GM19035 (cell line): ENCODE data around the gene STARD6.
"Not testable (repeated sequence)": the region's sequence is repeated elsewhere in the genome, so short reads cannot be mapped to it uniquely, and the experiment has no call there.

Experiments
- ATAC-seq: cut with Tn5 transposase; IDR thresholded peaks from one replicate; pipeline ENCODE4 v1.9.1; 2021; ENCODE audit not compliant: unreplicated experiment

STARD6 gene

DNA sequence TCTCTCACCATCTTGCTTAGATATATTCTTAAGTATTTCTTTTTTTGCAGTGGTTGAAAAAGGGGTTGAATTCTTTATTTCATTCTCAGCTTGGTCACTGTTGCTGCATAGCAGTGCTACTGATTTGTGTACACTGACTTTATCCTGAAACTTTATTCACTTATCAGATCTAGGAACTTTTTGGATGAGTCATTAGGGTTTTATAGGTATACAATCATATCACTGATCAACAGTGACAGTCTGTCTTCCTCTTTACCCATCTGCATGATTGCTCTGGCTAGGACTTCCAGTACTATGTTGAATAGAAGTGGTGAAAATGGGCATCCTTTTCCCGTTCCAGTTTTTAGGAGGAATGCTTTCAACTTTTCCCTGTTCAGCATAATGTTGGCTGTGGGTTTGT, 6.5 kb downstream of the STARD6 start:
- no peak for ATAC-seq

DNA sequence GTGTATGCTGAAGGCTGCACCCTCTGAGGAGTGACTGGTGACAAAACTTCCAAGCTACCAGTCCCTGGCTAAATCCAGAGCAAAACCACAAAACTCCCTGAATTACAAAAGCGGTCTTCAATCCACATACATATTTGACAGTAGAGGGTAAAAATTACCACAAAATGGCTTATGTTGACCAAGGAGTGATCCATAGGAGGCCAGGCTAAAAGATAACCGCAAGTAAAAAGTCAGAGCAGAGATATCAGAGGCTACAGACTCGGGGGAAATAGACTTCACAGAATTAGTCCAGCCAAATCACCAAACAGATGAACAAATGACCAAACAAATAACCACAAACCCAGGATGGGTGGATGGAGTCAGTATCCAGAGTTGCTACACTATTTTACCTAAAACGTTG, 19.4 kb downstream of the STARD6 start:
- no peak for ATAC-seq

GRCh38 chr18:54335638-54336173, 22.0 kb downstream of the STARD6 start:
- no peak for ATAC-seq

GRCh38 chr18:54330768-54331548, 26.7 kb downstream of the STARD6 start:
- no peak for ATAC-seq

GRCh38 chr18:54329787-54330186, 27.9 kb downstream of the STARD6 start:
- no peak for ATAC-seq

DNA sequence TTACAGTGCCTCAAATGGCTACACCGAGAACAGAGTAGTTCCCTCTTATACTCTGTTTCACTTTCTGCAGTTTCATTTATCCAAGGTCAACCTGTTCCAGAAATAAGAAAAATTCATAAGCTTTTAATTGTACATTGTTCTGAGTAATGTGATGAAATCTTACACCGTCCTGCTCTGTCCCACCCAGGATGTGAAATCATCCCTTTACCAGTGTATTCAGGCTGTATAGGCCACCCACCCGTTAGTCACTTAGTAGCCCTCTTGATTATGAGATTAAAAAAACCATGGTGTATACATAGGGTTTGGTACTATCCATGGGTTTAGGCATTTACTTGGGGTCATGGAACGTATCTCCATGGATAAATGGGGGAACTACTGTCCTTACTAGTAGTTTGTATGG, 29.8 kb downstream of the STARD6 start:
- ATAC-seq: no peak

GRCh38 chr18:54323970-54324369, 33.7 kb downstream of the STARD6 start:
- ATAC-seq: no peak

GRCh38 chr18:54323561-54323960, 34.1 kb downstream of the STARD6 start:
- no peak for ATAC-seq

GRCh38 chr18:54316071-54316820, 41.4 kb downstream of the STARD6 start:
- no peak for ATAC-seq

DNA sequence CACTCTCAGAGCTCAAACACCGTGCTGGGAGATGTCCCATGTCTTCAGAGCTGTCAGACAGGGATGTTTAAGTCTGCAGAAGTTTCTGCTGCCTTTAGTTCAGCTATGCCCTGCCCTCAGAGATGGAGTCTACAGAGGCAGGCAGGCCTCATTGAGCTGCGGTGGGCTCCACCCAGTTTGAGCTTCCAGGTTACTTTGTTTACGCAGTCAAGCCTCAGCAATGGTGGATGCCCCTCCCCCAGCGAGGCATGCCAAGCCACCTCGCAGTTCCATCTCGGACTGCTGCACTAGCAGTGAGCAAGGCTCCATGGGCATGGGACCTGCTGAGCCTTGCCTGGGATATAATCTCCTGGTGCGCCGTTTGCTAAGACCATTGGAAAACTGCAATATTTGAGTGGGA, 48.1 kb downstream of the STARD6 start:
- not testable (repeated sequence) for ATAC-seq

DNA sequence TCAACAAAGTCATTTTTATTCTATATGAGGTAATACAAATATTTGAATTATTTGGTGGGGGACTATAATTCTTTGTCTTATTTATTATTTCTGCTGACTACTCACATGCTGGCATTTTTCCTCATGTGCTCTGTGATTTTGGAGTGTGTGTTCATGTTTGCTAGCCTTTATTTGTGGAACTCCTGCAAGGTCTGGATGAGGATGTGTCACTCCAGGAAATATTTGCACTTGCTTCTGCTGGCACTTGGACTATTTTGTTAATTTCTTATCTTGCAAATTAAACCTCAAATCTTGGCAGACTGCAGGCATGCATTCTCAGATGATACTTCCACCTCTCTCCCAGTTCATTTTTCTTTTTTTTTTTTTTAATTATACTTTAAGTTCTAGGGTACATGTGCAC, 54.2 kb downstream of the STARD6 start:
- ATAC-seq: no peak

DNA sequence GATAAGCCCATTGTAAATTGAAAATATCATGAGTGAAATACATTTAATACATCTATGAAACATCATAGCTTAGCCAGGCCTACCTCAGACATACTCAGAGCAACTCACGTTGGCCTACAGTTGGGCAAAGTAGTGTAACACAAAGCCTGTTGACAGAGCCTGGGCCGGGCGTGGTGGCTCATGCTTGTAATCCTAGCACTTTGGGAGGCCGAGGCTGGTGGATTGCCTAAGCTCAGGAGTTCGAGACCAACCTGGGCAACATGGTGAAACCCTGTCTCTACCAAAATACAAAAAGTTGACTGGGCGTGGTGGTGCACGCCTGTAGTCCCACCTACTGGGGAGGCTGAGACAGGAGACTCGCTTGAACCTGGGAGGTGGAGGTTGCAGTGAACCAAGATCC, 58.7 kb downstream of the STARD6 start:
- not testable (repeated sequence) for ATAC-seq

GRCh38 chr18:54296062-54296461, 61.6 kb downstream of the STARD6 start:
- no peak for ATAC-seq

GRCh38 chr18:54294274-54294673, 63.4 kb downstream of the STARD6 start:
- ATAC-seq: no peak

- ATAC-seq: peak; percentile 99
Observed at GRCh38 chr18:54284981-54285785, 72.5 kb downstream of the STARD6 start.

- ATAC-seq: peak; percentile 39
Observed at GRCh38 chr18:54284535-54284934, 73.1 kb downstream of the STARD6 start.

GRCh38 chr18:54280220-54280569, 77.5 kb downstream of the STARD6 start:
- ATAC-seq: no peak

DNA sequence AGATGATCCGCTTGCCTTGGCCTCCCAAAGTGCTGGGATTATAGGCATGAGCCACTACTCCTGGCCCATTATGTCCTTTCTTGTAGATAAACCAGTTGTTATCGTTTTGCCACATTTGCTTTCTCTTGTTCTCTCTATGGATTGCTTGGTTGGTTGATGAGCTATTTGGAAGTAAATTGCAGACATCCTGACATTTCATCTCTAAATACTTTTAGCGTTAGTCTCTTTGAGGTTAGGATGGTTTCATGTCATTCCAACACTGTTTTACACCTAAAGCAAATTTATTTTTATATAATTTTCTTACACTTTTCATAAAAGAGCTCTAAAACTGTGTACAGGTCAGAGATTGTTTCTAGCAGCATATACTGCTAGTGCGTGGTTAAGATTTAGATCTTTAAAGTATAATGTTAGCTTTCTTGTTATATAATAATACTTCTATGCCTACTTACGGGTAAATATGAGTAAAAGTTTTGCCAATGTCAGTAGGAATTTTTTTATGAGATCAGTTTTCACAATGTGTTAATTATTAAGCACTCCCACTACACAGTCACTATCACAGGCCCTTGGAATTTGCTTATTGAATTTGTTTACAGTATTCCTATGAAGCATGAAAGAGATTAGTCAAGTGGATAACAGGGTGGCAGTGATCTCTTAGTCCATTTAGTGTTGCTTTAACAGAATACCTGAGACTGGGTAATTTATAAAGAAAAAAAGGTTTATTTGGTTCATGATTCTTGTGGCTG, 78.0 kb downstream of the STARD6 start:
- no peak for ATAC-seq

GRCh38 chr18:54278615-54279014, 79.0 kb downstream of the STARD6 start:
- ATAC-seq: no peak

- ATAC-seq: no peak
Observed at GRCh38 chr18:54277899-54278298, 79.8 kb downstream of the STARD6 start.
